ENCODE data around the gene GMPR2.

GMPR2 gene

GRCh38 chr14:24252289-24253124 is 19.8 kb downstream of the GMPR2 start:
- no peak for DNase-seq (ENCODE audit: low spot score)

DNA sequence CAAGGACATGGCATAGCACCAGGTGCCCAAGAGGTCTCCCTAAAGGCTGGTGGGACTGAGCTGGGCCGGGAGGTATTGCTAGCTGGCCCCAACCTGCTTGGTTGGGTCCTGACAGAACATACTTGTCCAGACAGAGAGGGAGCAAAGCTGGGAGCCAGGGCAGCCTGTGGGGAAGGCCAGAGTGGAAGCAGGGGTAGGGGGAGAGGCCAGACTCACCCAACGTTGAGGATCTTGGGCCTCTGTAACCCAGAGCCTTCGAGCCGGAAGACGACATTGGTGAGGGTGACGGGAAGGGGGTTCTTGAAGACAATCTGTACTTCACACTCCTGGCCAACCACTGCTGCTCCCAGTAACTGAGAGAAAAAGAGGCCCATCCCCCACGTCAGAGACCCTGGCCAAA is 21.2 kb downstream of the GMPR2 start:
- no peak for DNase-seq (ENCODE audit: low spot score)

GRCh38 chr14:24254630-24255392 is 22.1 kb downstream of the GMPR2 start:
- no peak for DNase-seq (ENCODE audit: low spot score)

GRCh38 chr14:24255438-24255837 is 22.7 kb downstream of the GMPR2 start:
- no peak for DNase-seq (ENCODE audit: low spot score)

DNA sequence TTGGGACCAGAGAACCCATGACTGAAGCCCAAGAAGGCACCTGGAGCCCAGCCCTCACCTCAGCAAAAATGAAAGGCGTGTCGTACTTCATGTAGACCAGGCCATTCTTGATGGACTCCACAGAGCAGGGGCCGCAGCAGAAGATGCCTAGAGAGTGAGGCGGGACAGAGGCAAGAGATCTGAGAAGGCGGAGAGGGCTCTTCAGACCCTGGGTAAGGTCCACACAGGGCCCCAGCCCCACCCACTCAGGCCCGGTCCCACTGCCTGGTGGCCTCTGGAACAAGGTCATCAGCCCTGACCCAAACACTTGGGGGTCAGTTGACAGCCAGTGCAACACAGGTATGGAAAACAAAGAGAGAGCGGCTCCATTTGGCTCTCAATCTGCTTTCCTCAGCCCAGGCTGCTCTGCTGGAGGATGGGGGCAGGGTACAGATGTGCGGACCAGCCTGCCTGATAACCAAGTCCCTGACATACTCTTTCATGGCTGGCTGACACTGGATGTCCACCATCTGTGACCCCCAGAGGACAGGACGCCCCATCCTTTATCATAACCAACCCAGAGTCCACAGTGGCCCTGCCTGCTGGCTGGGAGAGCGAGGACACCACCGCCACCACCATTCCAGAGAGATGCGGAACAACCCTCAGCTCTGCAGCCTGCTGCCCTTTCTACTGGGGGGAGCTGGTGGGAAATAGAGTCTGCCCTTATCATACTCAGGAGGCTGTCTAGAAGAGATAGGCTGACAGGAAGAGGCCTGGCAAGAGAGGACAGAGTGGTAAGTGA is 23.4 kb downstream of the GMPR2 start:
- no peak for DNase-seq (ENCODE audit: low spot score)

GRCh38 chr14:24256960-24257359 is 24.2 kb downstream of the GMPR2 start:
- no peak for DNase-seq (ENCODE audit: low spot score)

DNA sequence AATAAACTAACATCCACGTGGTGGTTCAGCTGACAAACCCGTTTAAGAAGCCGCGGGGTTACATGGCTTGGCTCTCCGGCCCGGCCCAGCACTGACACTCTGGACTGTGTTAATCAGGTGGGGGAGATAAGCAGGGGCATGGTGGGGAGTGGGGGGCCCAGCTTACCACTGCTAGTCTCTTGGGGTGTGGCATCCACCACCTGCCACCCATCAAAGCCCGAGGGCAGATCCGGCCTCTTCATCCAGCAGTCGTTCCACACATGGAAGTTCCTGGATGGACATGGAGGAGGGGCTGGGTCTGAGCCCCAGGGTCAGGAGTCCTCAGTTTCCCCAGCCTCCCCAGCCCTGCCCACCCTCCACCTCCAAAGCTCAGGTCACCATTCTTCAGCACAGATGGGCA is 25.4 kb downstream of the GMPR2 start:
- DNase-seq (ENCODE audit: low spot score), result no peak

GRCh38 chr14:24258548-24259265 is 26.0 kb downstream of the GMPR2 start:
- no peak for DNase-seq (ENCODE audit: low spot score)

DNA sequence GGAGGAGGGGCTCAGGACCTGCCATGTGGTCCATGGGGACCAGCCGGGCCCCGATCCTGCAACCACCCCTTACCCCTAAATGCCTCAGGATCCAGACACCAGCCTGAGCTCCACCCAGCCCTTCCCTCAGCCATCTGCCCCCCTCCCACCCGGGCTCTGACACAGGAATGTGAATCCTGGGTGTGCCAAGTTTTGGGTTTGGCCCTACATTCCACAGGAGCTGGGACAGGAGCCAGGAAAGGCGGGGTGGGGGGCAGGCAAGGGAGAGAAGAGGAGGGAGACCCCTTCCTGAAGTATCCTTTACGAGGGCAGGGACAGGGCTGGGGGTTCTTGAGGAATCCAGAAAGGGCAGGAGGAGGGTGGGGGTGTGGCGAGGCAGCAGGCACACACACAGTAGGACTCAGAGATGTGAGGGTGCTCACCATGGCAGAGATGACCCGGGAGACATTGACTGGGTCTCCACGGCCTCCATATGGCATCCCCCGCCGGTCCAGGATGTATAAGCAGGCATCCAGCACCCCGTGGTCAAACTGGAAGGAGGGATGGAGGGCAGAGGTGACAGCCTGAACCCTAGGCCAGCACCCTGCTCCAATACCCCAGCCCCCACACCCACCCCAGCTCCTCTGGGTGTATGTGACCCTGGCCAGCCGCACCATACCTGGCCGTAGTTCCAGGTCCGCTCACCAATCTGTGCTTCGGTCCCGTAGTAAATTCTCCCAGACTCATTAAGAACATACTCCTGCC is 26.7 kb downstream of the GMPR2 start:
- peak; percentile 40 for DNase-seq (ENCODE audit: low spot score)

DNA sequence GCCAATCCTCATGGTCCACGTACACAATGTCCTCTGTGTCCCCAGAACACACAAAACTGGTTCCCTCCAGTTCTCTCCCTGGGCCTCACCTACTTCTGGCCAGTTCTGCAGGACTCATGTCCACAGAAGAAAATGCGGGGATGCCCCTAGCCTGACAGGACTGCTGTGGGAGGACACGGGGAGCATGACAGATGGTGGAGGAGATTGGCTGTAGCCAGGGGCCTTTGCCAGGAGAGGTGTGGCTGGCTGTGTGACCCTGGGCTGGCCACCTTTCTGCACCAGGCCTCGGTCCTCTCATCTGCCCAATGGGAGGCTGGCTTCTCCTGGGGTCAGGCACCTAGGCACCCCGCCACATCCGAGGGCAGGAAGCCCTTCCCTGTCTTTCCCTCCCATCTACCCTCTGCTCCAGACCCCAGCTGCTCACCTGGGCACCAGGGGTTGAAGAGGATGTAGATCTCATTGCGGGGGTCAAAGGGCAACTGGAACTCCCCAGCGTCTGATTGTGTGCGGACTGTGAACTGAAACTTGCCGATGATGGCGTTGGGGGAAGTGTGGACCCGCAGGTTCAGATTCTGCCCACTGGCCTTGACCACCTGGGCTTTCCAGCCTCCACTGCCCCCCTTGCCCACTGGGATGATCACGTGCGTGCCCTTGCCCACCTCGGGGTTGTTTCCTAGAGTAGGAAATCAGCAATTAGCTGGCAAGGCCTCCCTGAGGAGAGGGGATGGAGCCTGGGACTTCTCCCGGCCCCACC is 27.5 kb downstream of the GMPR2 start:
- no peak for DNase-seq (ENCODE audit: low spot score)

GRCh38 chr14:24260780-24261157 is 28.0 kb downstream of the GMPR2 start:
- DNase-seq (ENCODE audit: low spot score), result no peak

DNA sequence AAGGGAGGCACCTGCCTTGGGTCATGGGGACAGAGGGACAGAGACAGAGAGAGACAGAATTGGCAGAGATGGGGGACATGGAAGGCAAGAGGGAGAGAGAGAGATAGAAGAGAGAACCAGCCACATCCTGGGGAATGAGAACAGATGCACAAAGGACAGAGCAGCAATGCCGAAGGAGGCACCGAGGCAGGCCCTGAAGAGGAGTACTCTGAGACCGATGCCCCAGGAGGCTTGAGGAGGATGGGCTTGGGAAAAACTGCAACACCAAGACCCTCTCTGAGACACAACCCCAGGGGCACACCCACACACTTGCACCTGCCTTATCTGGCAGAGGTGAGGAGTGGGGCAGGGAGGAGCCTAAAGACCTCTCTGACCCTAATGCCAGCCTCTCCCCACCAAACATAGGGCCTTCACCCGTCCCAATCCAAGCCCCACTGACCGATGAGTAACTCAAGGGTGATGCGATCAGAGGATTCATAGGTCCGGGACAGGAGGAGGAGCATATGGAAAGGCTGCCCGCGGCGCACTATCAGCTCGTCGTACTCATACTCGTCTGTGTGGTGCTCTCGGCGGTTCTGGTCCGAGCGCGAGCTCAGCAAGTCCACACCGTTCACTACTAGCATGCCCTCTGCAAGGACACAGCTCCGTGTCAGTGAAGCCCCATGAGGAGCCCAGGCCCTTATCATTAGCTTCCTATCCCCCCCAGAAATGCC is 28.7 kb downstream of the GMPR2 start:
- no peak for DNase-seq (ENCODE audit: low spot score)

- DNase-seq (ENCODE audit: low spot score), result no peak
Measured at GRCh38 chr14:24261969-24262327, 29.2 kb downstream of the GMPR2 start.

GRCh38 chr14:24262821-24263733 is 30.3 kb downstream of the GMPR2 start, which contains the start of gene TGM1:
TGM1 (minus strand) TSS chr14:24263177; CDS start chr14:24262352, 825 bp downstream.
- DNase-seq (ENCODE audit: low spot score), result no peak

DNA sequence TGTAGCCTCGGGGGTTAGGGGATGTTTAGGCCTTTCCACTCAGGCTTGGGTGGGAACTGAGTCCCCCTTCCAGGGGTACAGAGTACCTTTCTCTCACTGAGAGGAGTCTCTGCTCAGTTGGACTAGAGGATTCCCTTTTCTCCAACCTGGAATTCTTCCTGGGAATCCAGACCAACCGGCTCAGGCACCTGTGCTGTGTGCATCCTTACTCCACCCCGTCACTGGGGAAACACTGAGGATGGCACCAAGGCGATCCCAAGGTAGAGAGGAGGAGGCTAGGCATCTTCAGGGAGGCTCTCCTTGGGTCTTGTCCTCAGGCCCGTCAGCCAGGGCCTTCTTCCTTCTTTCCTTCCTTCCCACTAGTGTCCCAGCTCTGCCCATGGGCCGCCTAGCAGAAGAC is 31.1 kb downstream of the GMPR2 start:
- DNase-seq (ENCODE audit: low spot score), result no peak

DNA sequence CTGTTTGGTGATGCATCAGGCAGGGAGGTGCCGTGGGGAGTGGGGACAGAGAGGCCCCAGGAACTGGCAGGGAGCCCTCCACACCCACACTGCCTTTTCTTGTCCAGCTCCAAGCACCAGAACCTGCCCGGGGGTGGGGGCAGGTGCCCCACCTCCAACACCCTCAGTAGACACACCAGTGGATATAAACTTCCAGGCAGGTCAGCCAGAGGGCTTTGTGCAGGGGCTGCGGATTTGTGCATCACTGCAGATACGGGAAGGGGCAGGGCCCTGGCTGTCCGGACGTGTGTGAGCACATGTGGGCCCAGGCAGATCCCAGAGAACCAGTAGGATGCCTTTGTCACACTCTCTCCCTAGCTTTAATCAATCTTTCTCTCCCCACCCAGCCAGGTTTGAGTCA is 31.6 kb downstream of the GMPR2 start:
- no peak for DNase-seq (ENCODE audit: low spot score)

DNA sequence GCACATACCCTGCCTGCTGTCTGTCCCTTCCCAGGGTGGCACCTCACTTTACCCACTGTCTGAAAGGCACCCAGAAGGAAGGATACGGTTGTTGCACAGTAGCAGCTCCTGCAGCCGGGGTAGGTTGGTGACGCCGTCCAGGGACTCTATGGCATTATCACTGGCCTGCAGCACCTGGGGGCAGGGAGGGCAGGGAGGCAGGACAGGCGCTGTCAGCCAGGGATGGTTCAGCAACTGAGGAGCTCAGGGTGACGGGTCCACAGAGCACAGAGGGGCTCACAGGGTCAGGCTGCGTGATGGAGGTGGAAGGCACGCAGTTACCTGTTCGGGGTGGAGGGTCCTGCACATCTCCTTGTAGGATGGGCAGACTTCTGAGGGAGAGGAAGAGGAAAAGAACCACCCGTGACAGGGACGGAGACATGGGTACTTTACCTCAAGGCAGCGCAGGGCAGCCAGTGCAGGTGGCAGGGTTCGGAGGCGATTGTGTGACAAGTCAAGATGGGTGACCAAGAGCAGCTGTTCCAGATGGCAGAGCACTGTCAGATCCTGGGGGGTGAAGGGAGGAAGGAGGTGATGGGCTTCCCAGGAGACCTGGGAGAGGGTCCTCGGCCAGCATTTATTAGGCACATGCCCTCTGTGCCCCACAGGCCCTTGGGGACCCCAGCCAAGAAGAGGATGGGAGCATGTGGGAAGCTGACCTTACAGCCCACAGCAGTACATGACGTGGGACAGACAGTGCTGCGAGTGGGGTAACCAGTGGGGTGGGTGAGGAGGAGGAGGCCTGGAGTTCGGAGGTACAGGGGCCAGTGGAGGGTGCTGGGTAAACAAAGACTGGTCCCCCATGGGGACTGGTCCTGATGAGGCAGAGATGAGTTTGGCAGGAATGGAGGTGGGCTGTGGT is 33.9 kb downstream of the GMPR2 start:
- DNase-seq (ENCODE audit: low spot score), result no peak

- no peak for DNase-seq (ENCODE audit: low spot score)
Measured at GRCh38 chr14:24267516-24267915, 34.8 kb downstream of the GMPR2 start.

Data from LoVo (cell line).